ENCODE results near the gene PCDH17.

Gene PCDH17

GRCh38 chr13:57704031-57704430 is 72.5 kb downstream of the PCDH17 start:
- intact Hi-C loops (cut with DNase I): no loop called here
- DNase-seq: no peak

GRCh38 chr13:57716295-57716694 is 84.8 kb downstream of the PCDH17 start:
- peak in 28 of 42 donors; percentile 21 to 79 (median 51) for DNase-seq
- intact Hi-C loops (cut with DNase I): no loop called here

GRCh38 chr13:57724486-57725272 is 93.1 kb downstream of the PCDH17 start:
- intact Hi-C loops (cut with DNase I): no loop called here
- DNase-seq: no peak

- no peak for DNase-seq
- intact Hi-C loops (cut with DNase I): no loop called here
Observed at GRCh38 chr13:57725480-57725879, 93.9 kb downstream of the PCDH17 start.

GRCh38 chr13:57726981-57727380 is 95.4 kb downstream of the PCDH17 start:
- intact Hi-C loops (cut with DNase I): no loop called here
- no peak for DNase-seq

- no peak for DNase-seq
- intact Hi-C loops (cut with DNase I): loop anchor here (10.0 kb wide), 1 partner anchor 100 kb away; the partner anchor contains the start of gene PCDH17
Observed at GRCh38 chr13:57734306-57734705, 102.8 kb downstream of the PCDH17 start.

- DNase-seq: no peak
- intact Hi-C loops (cut with DNase I): loop anchor here (10.0 kb wide), 1 partner anchor 104 kb away; the partner anchor contains the start of gene PCDH17
Observed at GRCh38 chr13:57739089-57739488, 107.5 kb downstream of the PCDH17 start.

GRCh38 chr13:57739543-57740190 is 108.1 kb downstream of the PCDH17 start:
- intact Hi-C loops (cut with DNase I): loop anchor here (10.0 kb wide), 1 partner anchor 105 kb away; the partner anchor contains the start of gene PCDH17
- no peak for DNase-seq

- intact Hi-C loops (cut with DNase I): no loop called here
- DNase-seq: peak; percentile 5 to 88 (median 64)
Observed at GRCh38 chr13:57740719-57741118, 109.2 kb downstream of the PCDH17 start.

GRCh38 chr13:57748096-57748495 is 116.6 kb downstream of the PCDH17 start:
- no peak for DNase-seq
- intact Hi-C loops (cut with DNase I): no loop called here

- DNase-seq: no peak
- intact Hi-C loops (cut with DNase I): no loop called here
Observed at GRCh38 chr13:57760951-57761350, 129.4 kb downstream of the PCDH17 start.

- intact Hi-C loops (cut with DNase I): no loop called here
- no peak for DNase-seq
Observed at GRCh38 chr13:57763689-57764088, 132.1 kb downstream of the PCDH17 start.

Data from head of caudate nucleus (tissue), 42 donors.